Smooth muscle cell of the coronary artery (primary cell): ENCODE results near the gene FOXQ1. TPM values are rescaled to one million over a fixed set of nuclear protein-coding genes. Genes with fewer than 3 reads are reported as not detected.

Experiments
- total RNA-seq: library from RNA; depleted of rRNA; stranded (reverse); fragments of >200 nt; gene quantifications from 2 replicates; pipeline ENCODE4 v1.2.3, GENCODE V29; 2014; ENCODE audit warnings: low replicate concordance

FOXQ1 gene
- total RNA-seq: not detected in 2 replicates

GRCh38 chr6:1311400-1312202, at the start of gene FOXQ1:
Gene FOXQ1 (plus strand): TSS chr6:1312098. CDS start chr6:1312705, 607 bp downstream.

Other genes starting within 250 kb of the FOXQ1 start
- 0.08 and 1.2 TPM in 2 replicates for gene FOXF2, start 77.5 kb downstream of the FOXQ1 start, total RNA-seq